ENCODE measurements around the gene PDIA4. TPM values are rescaled to one million over a fixed set of nuclear protein-coding genes. Genes with fewer than 3 reads are reported as not detected.
A peak's percentile ranks its signal among the peaks of the same experiment; 100 is the strongest.
"Not testable (repeated sequence)": the region's sequence is repeated elsewhere in the genome, so short reads cannot be mapped to it uniquely, and the experiment has no call there.

PDIA4 gene
- total RNA-seq, 1 experiment from 2014 or later, result 189 TPM

GRCh38 chr7:148993193-148993592 lies 35.1 kb downstream of the PDIA4 start:
- H3K27me3 ChIP-seq, result no peaks in the 10 kb centered on the region
- no peaks in the 10 kb centered on the region for H3K9me3 ChIP-seq
- DNase-seq, result no peak
- H3K36me3 ChIP-seq, result no peaks in the 10 kb centered on the region
- no peak overlapping the region for H3K4me3 ChIP-seq

GRCh38 chr7:148991536-148991935 lies 36.8 kb downstream of the PDIA4 start:
- Histone ChIP-seq H3K36me3 (no peaks in the 10 kb centered on the region), H3K4me3 (no peak overlapping the region), H3K27me3 (no peaks in the 10 kb centered on the region), H3K9me3 (no peaks in the 10 kb centered on the region)
- no peak for DNase-seq

GRCh38 chr7:148987751-148988512 lies 40.4 kb downstream of the PDIA4 start:
- Histone ChIP-seq H3K27me3 (no peaks in the 10 kb centered on the region), H3K36me3 (no peaks in the 10 kb centered on the region), H3K4me3 (peak overlapping the region; percentile 60), H3K9me3 (no peaks in the 10 kb centered on the region)
- no peak for DNase-seq

- DNase-seq, result peak; percentile 49
- Histone ChIP-seq H3K9me3 (no peaks in the 10 kb centered on the region), H3K4me3 (peak overlapping the region; percentile 60), H3K36me3 (no peaks in the 10 kb centered on the region), H3K27me3 (no peaks in the 10 kb centered on the region)
Measured at GRCh38 chr7:148987010-148987750, 41.1 kb downstream of the PDIA4 start.

GRCh38 chr7:148986742-148987009 lies 41.6 kb downstream of the PDIA4 start:
- H3K36me3 ChIP-seq, result no peaks in the 10 kb centered on the region
- no peaks in the 10 kb centered on the region for H3K27me3 ChIP-seq
- H3K4me3 ChIP-seq, result peak overlapping the region; percentile 60
- H3K9me3 ChIP-seq, result no peaks in the 10 kb centered on the region
- no peak for DNase-seq

GRCh38 chr7:148983200-148984146 lies 44.8 kb downstream of the PDIA4 start:
- H3K9me3 ChIP-seq, result no peaks in the 10 kb centered on the region
- no peaks in the 10 kb centered on the region for H3K36me3 ChIP-seq
- H3K4me3 ChIP-seq, result peak overlapping the region; percentile 41
- no peaks in the 10 kb centered on the region for H3K27me3 ChIP-seq
- peak; percentile 25 for DNase-seq

- Histone ChIP-seq H3K36me3 (no peaks in the 10 kb centered on the region), H3K27me3 (no peaks in the 10 kb centered on the region), H3K4me3 (peak overlapping the region; percentile 41), H3K9me3 (no peaks in the 10 kb centered on the region)
- DNase-seq, result no peak
Measured at GRCh38 chr7:148982654-148983199, 45.6 kb downstream of the PDIA4 start.

- Histone ChIP-seq H3K27me3 (no peaks in the 10 kb centered on the region), H3K4me3 (no peak overlapping the region), H3K9me3 (no peaks in the 10 kb centered on the region), H3K36me3 (no peaks in the 10 kb centered on the region)
- no peak for DNase-seq
Measured at GRCh38 chr7:148979827-148980226, 48.5 kb downstream of the PDIA4 start.

GRCh38 chr7:148979072-148979471 lies 49.2 kb downstream of the PDIA4 start:
- not testable (repeated sequence) for DNase-seq, H3K27me3 ChIP-seq, H3K36me3 ChIP-seq, H3K9me3 ChIP-seq, H3K4me3 ChIP-seq

GRCh38 chr7:148978091-148978490 lies 50.2 kb downstream of the PDIA4 start:
- H3K4me3 ChIP-seq, result no peak overlapping the region
- no peak for DNase-seq
- no peaks in the 10 kb centered on the region for H3K27me3 ChIP-seq
- H3K9me3 ChIP-seq, result no peaks in the 10 kb centered on the region
- H3K36me3 ChIP-seq, result no peaks in the 10 kb centered on the region

GRCh38 chr7:148975896-148976295 lies 52.4 kb downstream of the PDIA4 start:
- Histone ChIP-seq H3K4me3 (no peak overlapping the region), H3K36me3 (no peaks in the 10 kb centered on the region)

GRCh38 chr7:148973256-148973655 lies 55.0 kb downstream of the PDIA4 start:
- H3K27me3 ChIP-seq, result no peaks in the 10 kb centered on the region
- no peaks in the 10 kb centered on the region for H3K36me3 ChIP-seq
- no peak for DNase-seq
- H3K4me3 ChIP-seq, result no peak overlapping the region
- H3K9me3 ChIP-seq, result no peaks in the 10 kb centered on the region

More at GRCh38 chr7:148975896-148976295, 52.4 kb downstream of the PDIA4 start:
- Histone ChIP-seq H3K27me3 (no peaks in the 10 kb centered on the region), H3K9me3 (no peaks in the 10 kb centered on the region)
- DNase-seq, result no peak

GRCh38 chr7:148972375-148972774 lies 55.9 kb downstream of the PDIA4 start:
- H3K4me3 ChIP-seq, result no peak overlapping the region

GRCh38 chr7:148967602-148968001 lies 60.7 kb downstream of the PDIA4 start:
- H3K27me3 ChIP-seq, result no peaks in the 10 kb centered on the region
- H3K36me3 ChIP-seq, result no peaks in the 10 kb centered on the region
- no peak for DNase-seq
- no peaks in the 10 kb centered on the region for H3K9me3 ChIP-seq
- H3K4me3 ChIP-seq, result no peak overlapping the region

More at GRCh38 chr7:148972375-148972774, 55.9 kb downstream of the PDIA4 start:
- Histone ChIP-seq H3K36me3 (no peaks in the 10 kb centered on the region), H3K27me3 (no peaks in the 10 kb centered on the region), H3K9me3 (no peaks in the 10 kb centered on the region)
- DNase-seq, result no peak

- Histone ChIP-seq H3K36me3 (no peaks in the 10 kb centered on the region), H3K27me3 (no peaks in the 10 kb centered on the region), H3K4me3 (no peak overlapping the region), H3K9me3 (no peaks in the 10 kb centered on the region)
- DNase-seq, result no peak
Measured at GRCh38 chr7:148967032-148967372, 61.3 kb downstream of the PDIA4 start.

GRCh38 chr7:148964483-148965267 lies 63.6 kb downstream of the PDIA4 start:
- no peaks in the 10 kb centered on the region for H3K36me3 ChIP-seq
- no peaks in the 10 kb centered on the region for H3K9me3 ChIP-seq
- H3K27me3 ChIP-seq, result no peaks in the 10 kb centered on the region
- no peak for DNase-seq
- H3K4me3 ChIP-seq, result no peak overlapping the region
